Measurements from ENCODE around the gene KCNQ1. TPM values are rescaled to one million over a fixed set of nuclear protein-coding genes. Genes with fewer than 3 reads are reported as not detected.

KCNQ1 gene
- total RNA-seq, 6 donors from 2014 or later: 18.0 to 45.4 (median 32.7) TPM

DNA sequence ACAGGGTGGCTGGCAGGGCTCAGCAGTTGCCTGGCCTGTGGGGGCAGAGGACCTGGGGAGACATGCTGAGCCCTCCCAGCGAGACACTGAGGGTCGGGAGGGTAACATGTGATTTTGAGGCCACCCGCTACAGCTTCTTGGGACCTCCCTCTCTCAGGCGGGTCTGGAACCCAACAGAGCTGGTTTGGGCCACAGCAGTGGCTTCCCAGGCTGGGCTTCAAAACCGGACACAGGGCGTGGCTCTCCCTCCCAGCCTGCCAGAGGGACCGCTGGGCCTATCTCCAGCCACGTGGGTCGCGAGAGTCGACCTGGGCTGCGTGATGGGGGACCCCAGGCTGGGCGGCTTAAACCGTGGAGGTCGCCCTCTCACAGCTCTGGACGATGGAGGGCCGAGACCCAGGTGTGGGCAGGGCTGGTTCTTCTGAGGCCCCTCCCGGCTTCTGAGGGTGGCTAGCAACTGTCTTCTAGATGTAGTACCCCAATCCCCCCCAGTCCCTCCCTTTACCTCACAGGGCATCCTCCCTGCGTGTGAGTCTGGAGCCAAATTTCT is 91.7 kb downstream of the KCNQ1 start:
- no peak for TF ChIP-seq CTCF (IDR thresholded peaks at IDR 0.05)
- TF ChIP-seq POLR2AphosphoS5 (IDR thresholded peaks at IDR 0.05): no peak
- TF ChIP-seq EP300 (IDR thresholded peaks at IDR 0.05): no peak
- no peak for TF ChIP-seq POLR2A (IDR thresholded peaks at IDR 0.05)
- Histone ChIP-seq H3K4me3 (no peak overlapping the region), H3K9me3 (no peaks in the 10 kb centered on the region), H3K27ac (no peak overlapping the region), H3K4me1 (peaks cover 15 to 25% (median 18%) of the 10 kb centered on the region in 4 donors), H3K36me3 (no peaks in the 10 kb centered on the region), H3K27me3 (no peaks in the 10 kb centered on the region)
- DNase-seq: peak in 1 of 2 donors; percentile 57
- WGBS, 2 donors: 91 to 98% methylated on average over 5 to 19 of the region's 19 CpGs
- no peak for ATAC-seq (ENCODE audit: low FRiP score in 2 of 2)

DNA sequence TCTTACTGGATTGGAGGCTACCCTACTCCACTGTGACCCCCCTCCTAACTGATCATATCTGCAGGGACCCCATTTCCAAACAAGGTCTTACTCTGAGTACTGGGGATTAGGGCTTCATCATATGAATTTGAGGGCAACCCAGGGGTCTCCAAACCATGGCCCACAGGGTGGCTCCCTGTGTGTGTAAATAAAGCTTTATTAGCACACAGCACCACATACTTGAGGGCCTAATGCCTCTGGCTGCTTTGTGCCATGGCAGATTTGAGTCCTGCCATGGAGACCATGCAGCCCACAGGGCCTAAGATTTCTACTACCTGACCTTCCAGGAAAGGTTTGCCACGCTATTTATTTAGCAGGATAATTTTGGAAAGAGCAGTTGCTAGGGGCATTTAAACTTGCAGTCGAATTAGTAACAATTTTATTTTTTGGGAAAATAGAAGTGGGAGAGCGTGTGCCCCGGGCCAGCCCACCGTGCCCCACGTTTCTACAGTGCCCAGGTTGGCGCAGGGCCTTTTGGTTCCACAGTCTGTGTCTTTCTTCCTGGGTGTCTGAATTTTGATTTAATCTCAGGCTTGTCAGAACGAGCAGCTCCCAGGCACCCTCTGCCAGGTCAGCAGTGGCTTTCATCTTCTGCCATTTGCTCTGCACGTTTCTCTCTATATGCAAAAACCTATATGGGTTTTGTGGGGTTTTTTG is 92.3 kb downstream of the KCNQ1 start:
- H3K27me3 ChIP-seq: no peaks in the 10 kb centered on the region
- H3K4me3 ChIP-seq: no peak overlapping the region
- ATAC-seq (ENCODE audit: low FRiP score in 2 of 2) (no peak), DNase-seq (no peak)
- no peaks in the 10 kb centered on the region for H3K9me3 ChIP-seq
- 92 to 94% methylated on average over 9 of the region's 9 CpGs for WGBS, 2 donors
- no peaks in the 10 kb centered on the region for H3K36me3 ChIP-seq
- no peak overlapping the region for H3K27ac ChIP-seq
- peaks cover 15 to 22% (median 17%) of the 10 kb centered on the region in 4 donors for H3K4me1 ChIP-seq
- TF ChIP-seq EP300 (IDR thresholded peaks at IDR 0.05): no peak
- no peak for TF ChIP-seq CTCF (IDR thresholded peaks at IDR 0.05)
- no peak for TF ChIP-seq POLR2A (IDR thresholded peaks at IDR 0.05)
- no peak for TF ChIP-seq POLR2AphosphoS5 (IDR thresholded peaks at IDR 0.05)

- TF ChIP-seq EP300 (IDR thresholded peaks at IDR 0.05): no peak
- TF ChIP-seq POLR2A (IDR thresholded peaks at IDR 0.05): no peak
- TF ChIP-seq POLR2AphosphoS5 (IDR thresholded peaks at IDR 0.05): no peak
- no peak for TF ChIP-seq CTCF (IDR thresholded peaks at IDR 0.05)
- Histone ChIP-seq H3K9me3 (no peaks in the 10 kb centered on the region), H3K27me3 (no peaks in the 10 kb centered on the region), H3K4me3 (no peak overlapping the region), H3K4me1 (peaks cover 11 to 14% (median 12%) of the 10 kb centered on the region in 4 donors), H3K36me3 (no peaks in the 10 kb centered on the region), H3K27ac (no peak overlapping the region)
- DNase-seq (no peak), ATAC-seq (ENCODE audit: low FRiP score in 2 of 2) (no peak)
- WGBS, 2 donors: 87 to 90% methylated on average over 24 to 27 of the region's 27 CpGs
Measured at GRCh38 chr11:2537896-2538724, 93.3 kb downstream of the KCNQ1 start.

GRCh38 chr11:2538951-2539350 is 94.1 kb downstream of the KCNQ1 start:
- Histone ChIP-seq H3K27ac (no peak overlapping the region), H3K36me3 (no peaks in the 10 kb centered on the region), H3K4me3 (no peak overlapping the region), H3K27me3 (no peaks in the 10 kb centered on the region), H3K4me1 (peaks cover 3 to 5% (median 4%) of the 10 kb centered on the region in 4 donors), H3K9me3 (no peaks in the 10 kb centered on the region)
- 92 to 96% methylated on average over 7 to 12 of the region's 12 CpGs for WGBS, 2 donors
- no peak for ATAC-seq (ENCODE audit: low FRiP score in 2 of 2)
- no peak for DNase-seq
- TF ChIP-seq EP300 (IDR thresholded peaks at IDR 0.05) (no peak), POLR2A (IDR thresholded peaks at IDR 0.05) (no peak), CTCF (IDR thresholded peaks at IDR 0.05) (no peak), POLR2AphosphoS5 (IDR thresholded peaks at IDR 0.05) (no peak)

All from upper lobe of left lung (tissue), 6 donors.